A549 treated with AZD9567 at 1 μM for 4 hours (cell line): ENCODE data around the gene SPEF2. TPM values are rescaled to one million over a fixed set of nuclear protein-coding genes. Genes with fewer than 3 reads are reported as not detected.

ENCODE experiments used
- total RNA-seq: library from RNA; stranded (reverse); fragments of 200-300 nt; extraction: Qiagen RNA extraction; gene quantifications from 5 replicates; pipeline ENCODE4 v1.2.3, GENCODE V29; 2022; ENCODE audit not compliant: insufficient read depth

The SPEF2 gene
- 1.6 to 2.9 TPM (median 2.8 TPM) in 4 of 5 replicates, not detected in the other for total RNA-seq

GRCh38 chr5:35617435-35618303 lies at the start of gene SPEF2:
Gene SPEF2, plus strand, starts transcription at chr5:35617863. Its CDS starts 135 bp downstream, at chr5:35617998.

GRCh38 chr5:35856765-35857351 lies 239.2 kb downstream of the SPEF2 start, which contains the start of gene IL7R:
Gene IL7R, plus strand, starts transcription at chr5:35856891. Its CDS starts 87 bp downstream, at chr5:35856978.

Other genes with a start within 250 kb of the SPEF2 start
- gene IL7R, start 239.0 kb downstream of the SPEF2 start, total RNA-seq, result 0.19 to 0.37 TPM (median 0.27 TPM) in 4 of 5 replicates, not detected in the other